ENCODE measurements around the gene AMH.

Gene AMH

GRCh38 chr19:2221918-2222317, 27.2 kb upstream of the AMH start:
- no peak for DNase-seq

- no peak for DNase-seq
Measured at GRCh38 chr19:2223391-2223790, 25.7 kb upstream of the AMH start.

GRCh38 chr19:2223959-2224358, 25.2 kb upstream of the AMH start:
- no peak for DNase-seq

DNA sequence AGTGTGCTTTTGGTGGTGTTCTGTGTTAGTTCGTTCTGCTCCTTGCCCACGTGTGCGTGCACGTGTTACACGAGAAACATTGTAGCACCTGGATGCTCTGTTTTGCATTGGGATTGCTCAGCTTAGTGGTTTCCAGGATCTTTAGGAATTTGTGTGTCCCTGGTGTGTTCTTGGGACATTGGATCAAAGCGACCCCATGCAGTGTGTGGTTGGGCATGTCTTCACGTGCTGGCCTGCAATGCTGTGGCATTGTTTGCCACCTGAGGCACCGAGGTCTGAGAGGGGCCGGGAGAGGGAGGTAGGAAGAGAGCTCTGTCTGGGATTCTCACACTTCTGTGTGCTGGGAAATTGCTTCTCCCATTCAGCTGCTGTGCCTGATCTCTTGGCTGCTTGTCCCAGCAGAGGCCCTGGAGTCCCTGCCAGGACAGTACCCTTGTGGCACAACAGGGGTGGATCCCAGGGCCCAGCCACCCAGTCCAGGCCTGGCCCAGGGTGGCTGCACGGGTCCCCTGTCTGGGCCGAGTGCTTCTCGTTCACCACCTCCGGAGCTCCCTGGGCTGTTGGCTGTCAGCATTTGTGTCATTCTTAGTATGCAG, 24.3 kb upstream of the AMH start:
- no peak for DNase-seq

GRCh38 chr19:2225415-2226050, 23.6 kb upstream of the AMH start:
- DNase-seq, result no peak

- DNase-seq, result no peak
Measured at GRCh38 chr19:2226051-2226839, 22.9 kb upstream of the AMH start.

DNA sequence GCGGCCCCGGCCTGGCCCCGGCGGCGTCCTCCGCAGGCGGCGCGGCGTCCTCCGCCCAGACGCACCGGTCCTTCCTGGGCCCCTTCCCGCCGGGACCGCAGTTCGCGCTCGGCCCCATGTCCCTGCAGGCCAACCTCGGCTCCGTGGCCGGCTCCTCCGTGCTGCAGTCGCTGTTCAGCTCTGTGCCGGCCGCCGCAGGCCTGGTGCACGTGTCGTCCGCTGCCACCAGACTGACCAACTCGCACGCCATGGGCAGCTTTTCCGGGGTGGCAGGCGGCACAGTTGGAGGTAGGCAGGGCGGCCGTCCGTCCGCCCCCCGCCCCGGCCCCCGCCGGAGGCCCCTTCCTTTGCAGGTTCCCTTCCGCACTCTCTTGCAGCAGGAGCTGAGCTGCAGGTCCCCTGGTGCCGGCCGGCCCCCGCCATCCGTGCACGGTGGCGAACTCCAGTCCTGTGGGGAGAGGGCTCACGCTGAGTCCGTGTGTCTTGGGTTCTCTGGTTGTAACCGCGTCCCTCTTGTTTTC, 22.2 kb upstream of the AMH start:
- DNase-seq, result no peak

DNA sequence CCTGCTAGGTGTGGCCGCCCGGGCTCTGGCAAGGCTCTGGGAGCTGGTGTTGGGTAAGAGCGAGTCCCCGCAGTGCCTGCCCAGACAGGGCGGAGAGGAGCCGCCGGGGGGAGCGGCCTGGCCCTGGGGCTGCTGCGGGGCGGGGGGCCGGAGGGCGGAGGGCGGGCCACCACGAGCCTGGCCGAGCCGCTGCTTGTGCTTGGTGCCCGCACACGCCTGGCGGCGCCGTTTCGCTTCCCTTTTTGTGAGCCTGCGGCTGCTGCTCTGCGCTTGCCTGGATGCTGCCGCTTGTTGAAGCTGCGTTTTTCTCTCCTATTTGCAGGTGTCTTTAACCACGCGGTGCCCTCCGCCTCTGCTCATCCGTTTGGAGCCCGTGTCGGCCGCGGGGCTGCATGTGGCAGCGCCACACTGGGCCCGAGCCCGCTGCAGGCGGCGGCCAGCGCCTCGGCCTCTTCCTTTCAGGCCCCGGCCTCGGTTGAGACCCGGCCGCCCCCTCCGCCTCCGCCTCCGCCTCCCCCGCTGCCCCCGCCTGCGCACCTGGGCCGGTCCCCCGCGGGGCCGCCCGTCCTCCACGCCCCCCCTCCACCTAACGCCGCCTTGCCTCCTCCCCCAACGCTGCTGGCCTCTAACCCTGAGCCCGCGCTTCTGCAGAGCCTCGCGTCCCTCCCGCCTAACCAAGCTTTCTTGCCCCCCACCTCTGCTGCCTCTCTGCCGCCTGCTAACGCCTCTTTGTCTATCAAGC, 21.5 kb upstream of the AMH start:
- DNase-seq, result no peak

- DNase-seq, result no peak
Measured at GRCh38 chr19:2228157-2229030, 20.7 kb upstream of the AMH start.

DNA sequence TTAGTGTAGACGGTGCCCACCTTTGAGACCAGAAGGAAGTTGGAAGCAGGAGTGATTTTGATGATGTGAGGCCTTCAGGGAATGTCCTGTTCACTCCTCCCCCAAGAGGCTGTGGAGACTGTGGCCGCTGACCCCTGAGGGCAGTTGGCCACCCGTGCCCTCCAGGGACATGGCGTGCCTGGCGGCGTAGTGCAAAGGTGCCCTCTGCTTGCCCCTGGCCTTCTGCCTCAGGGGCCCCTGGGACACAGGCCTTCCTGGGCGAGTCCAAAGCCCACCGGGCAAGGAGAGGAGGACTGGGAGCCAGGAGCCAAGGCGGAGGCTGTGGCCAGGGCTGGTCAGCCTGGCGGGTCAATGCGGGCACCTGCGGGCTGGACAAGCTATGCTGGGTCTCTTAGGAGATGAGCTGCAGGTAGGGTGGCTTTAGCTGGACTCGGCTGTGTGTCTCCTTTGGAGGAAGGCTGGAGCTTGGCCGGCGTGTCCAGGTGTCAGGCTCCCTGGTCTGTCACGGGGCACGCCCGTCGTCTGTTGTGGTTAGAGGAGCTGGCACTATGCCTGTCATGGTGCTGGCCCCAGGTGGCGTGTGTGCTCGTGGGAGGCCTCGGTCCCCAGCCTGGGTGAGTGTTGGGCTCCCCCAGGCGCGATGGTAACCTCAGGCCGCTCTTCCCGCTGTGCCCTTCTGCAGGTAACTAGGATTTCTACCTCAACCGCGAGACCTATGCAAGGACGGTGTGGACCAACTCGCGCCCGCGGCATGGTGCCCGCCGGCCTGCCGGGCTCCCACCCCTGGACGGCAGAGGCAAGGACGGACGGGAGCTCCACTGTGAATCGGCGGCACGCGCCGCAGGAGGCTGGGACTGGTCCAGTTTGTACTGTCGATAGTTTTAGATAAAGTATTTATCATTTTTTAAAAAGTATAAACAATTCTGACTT, 19.8 kb upstream of the AMH start:
- no peak for DNase-seq

DNA sequence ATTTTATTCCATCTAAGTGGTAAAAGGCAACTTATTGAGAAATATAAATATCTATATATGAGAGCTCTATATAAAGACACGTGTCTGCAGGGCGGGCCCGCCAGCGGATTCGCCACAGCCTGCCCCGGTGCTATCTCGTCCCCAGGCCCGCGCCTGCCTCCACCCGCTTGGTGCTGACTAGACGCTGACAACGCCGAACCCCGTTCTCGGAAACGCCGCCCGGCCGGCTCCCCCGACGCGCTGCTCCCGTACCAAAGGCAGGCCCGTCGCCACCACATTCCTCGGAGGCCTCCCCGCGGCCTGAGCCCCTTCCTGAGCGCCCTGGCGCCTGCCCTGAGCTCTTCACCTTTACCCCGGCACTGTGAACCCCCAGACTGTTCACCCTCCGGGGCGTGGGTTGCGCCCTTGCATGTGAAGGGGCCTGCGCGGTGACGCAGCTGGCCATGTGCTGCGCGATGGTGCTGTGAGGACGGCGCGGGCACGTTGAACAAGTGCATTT, 19.0 kb upstream of the AMH start:
- no peak for DNase-seq

DNA sequence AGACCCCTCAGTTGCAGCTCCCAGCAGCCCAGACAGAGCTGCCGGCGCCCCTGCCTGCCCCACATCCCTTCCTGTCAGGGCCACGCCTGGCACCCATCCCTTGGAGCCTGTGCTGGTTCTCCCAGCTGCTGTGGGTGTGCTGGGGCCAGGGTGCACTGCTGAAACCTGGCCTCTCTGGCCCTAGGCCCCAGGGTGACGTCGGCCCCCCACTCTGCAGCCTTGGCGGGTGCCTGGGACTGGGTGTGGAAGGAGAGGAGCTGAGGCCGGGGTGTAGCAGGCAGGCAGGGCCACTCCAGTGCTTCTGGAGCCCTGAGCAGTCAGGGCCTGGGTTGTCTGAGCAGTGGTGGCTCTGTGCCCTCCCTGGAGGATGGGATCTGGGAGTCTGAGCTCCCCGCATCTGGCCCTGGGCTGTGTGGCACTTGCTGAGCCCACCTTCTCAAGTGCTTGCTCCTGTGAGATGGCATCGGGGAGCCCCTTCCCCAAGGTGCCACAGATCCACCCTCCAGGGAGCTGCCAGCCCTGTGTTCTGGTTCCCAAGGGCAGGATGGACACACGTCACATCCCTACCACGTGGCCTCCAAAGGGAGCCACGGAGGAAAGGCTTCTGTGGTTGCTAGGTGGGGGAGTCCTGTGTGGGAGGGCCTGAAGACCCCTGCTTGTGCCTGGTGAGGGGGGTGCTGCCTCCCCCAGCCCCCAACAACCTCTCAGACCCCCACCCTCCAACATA, 18.2 kb upstream of the AMH start:
- DNase-seq, result no peak

DNA sequence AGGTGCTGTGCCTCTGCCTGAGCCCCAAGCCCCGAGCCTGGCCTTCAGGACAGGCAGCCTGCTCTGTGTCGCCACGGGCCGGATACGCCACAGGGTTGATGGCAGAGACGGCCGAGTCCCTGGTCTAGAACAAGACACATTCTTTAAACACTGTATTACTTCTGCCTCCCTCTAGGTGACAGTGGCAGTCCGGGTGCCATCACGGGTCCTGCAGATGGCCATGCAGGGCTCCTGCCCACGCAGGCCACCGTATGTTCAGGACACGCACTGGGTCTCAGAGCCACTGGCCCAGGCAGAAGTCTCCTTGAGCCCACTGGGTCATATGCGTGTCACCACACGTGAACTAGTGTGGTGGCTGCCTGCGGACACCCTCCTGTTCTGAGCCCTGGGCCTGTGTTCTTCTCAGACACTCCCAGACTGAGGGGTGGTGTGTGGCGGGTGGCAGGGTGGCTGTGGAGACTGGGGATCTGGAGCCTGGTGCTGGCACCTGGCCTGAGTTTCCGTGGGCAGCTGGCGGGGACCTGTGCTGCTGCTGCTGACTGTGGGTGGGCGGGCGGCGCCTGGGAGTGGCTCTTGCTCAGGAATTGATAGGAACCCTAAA, 17.4 kb upstream of the AMH start:
- no peak for DNase-seq

DNA sequence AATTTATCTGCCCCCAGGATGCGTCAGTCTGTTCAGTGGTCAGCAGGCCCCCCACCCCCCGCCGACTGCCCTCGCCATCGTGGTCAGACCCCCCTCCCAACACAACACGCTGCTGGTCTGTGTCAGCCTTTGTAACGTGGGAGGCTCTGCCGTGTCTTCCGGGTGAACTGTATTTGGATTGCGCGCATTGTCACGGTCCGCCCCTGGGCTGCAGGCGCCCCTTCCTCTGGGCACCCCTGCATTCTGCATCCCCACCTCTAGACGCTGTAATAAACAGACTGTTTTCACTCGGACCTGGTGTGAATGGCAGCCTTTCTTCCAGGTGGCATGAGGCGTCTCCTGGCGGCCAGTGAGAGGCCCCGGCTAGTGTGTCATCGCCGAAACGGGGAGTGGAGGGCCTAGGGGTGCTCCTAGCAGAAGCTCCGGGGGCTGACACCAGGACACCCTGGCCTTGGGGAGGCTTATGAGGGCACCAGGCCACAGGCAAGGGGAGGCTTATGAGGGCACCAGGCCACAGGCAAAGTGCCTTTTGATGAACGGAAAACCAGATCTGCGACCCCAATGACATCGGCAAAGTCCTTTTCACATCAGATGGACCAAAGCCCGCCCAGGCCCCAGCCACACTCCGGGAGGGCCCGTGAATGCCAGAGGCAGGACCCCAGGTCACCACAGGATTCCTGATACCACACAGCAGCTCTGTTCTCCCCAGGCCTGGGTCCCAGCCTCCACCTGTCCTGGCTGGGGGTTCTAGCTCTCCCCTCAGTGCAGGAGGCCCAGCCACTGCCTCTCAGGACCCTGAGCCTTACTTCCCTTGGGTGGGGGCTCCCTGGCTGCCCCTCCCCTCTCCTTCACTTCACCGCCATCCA, 16.6 kb upstream of the AMH start:
- DNase-seq, result no peak

GRCh38 chr19:2233601-2234280, 15.4 kb upstream of the AMH start:
- DNase-seq, result no peak

DNA sequence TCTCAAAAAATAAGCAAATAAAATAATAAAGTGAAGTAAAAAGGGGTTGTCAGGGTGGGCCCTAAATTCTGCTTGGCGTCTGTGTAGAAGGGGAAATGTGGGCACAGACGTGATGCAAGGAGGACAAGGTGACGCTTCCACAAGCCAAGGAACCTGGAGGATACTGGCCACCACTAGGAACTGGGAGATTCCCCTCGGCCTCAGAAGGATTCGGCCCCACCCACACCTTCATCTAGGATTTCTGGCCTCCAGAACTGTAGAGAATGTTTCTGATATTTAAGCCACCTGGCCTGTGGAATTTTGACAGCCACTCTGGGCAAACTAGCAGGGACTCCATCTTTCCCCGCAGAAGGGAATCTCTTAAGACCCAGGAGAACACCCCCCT, 14.1 kb upstream of the AMH start:
- DNase-seq, result no peak

DNA sequence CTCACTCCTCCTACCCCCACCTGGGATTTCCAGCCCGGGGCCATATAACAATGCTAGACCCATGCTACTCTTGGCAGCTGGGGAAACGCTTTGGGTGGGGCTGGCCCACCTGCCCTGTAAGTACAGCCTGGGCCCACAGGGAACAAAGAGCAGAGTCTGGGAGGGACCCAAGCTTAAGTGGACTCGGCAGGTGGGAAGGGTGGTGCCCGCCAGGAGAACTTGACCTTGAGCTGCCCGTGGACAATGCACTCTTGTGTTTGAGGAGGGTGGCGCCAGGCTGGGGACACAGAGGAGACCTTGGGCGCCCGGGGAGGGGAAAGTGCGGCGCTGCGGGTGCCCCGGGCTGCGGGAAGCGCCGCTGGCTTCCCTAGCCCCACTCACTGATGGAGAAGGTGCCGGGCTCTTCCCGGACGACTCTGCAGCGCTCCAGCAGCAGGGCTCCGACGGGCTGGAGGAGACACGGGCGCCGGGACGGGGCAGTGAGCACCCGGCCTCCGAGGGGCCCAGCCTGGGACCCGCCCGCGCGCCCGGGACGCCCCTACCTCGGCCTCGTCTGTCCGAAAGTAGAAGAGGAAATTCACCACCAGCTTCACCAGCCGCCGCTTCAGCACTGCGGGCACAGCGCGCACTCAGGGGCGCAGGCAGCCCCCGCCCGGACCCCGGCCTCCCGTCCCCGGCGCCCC, 13.6 kb upstream of the AMH start:
- no peak for DNase-seq

DNA sequence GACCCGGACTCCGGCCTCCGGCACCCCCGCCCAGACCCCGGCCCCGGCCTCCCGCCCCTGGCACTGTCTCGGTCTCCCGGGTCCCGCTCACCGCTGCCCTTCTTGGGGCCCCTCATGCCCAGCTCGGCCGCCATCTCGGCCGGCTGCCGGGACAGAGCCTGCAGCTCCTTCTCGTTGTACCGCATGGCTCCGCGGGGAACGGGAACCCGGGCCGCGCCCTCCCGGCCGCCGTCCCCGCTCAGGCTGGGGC, 13.1 kb upstream of the AMH start:
- no peak for DNase-seq
